GM12878 (cell line): ENCODE results near the gene TXNDC12. TPM values are rescaled to one million over a fixed set of nuclear protein-coding genes. Genes with fewer than 3 reads are reported as not detected.

ENCODE experiments used
- ATAC-seq: fragments of 200-7000 bp; cut with Tn5 transposase; 3 replicates; pipeline ENCODE4 v1.9.1; 2020; ENCODE audit warnings: mild to moderate bottlenecking, moderate library complexity
- BruUV-seq: library from RNA; stranded (reverse); fragments of 400-500 nt; replicated peaks from 2 replicates; lab custom pipeline; 2021; lab: Mats Ljungman, UMichigan
- CTCF ChIA-PET: fragments of 300-600 bp; sonication (Branson Sonifier 250); formaldehyde crosslinking; extraction: SDS; loops from one replicate; lab custom pipeline; 2021; ENCODE audit warnings: inconsistent platforms; lab: Yijun Ruan, JAX
- POLR2A ChIA-PET: fragments of 350-600 bp; formaldehyde crosslinking; extraction: SDS; loops from one replicate; lab custom pipeline; 2021; ENCODE audit warnings: inconsistent platforms; lab: Charles Lee
- RAD21 ChIA-PET: fragments of 300-600 bp; sonication (Branson Sonifier 250); formaldehyde crosslinking; loops from one replicate; lab custom pipeline; 2023; ENCODE audit warnings: antibody characterized with exemption; ENCODE audit not compliant: unreplicated experiment; lab: Charles Lee
- SMC1A ChIA-PET: fragments of 300-600 bp; sonication (Branson Sonifier 250); formaldehyde crosslinking; loops from one replicate; lab custom pipeline; 2023; ENCODE audit not compliant: unreplicated experiment, uncharacterized antibody; lab: Charles Lee
- DNase-seq: peaks from one replicate; pipeline ENCODE4 v3.0.0-alpha.2; 2011; ENCODE audit warnings: low read depth, low spot score
- FAIRE-seq: peaks from 3 replicates; lab custom pipeline; 2011; peaks lifted over from hg19 to GRCh38; lab: Jason Lieb, UNC
- H2AFZ ChIP-seq: 2 replicates; pipeline ENCODE4 v1.6.0; 2011; ENCODE audit warnings: low read depth, low read length, control low read depth; ENCODE audit not compliant: control insufficient read depth
- H3K27ac ChIP-seq: 2 replicates; pipeline ENCODE4 v1.5.1; 2011; ENCODE audit warnings: control low read depth; ENCODE audit not compliant: control insufficient read depth, insufficient read depth
- H3K27me3 ChIP-seq, 2 experiments: replicated peaks in 1 of 2; 2 replicates each; pipeline versions ENCODE4 v1.6.0 to v1.6.1; 2011; ENCODE audit warnings: low read length in 1 of 2; ENCODE audit not compliant: control insufficient read depth in 2 of 2, insufficient read depth in 2 of 2
- H3K36me3 ChIP-seq, 2 experiments: 2 replicates each; pipeline ENCODE4 v1.5.1; 2011; ENCODE audit warnings: low read length in 1 of 2; ENCODE audit not compliant: control insufficient read depth in 2 of 2, insufficient read depth in 2 of 2
- H3K4me1 ChIP-seq: 2 replicates; pipeline ENCODE4 v1.6.1; 2011; ENCODE audit warnings: mild to moderate bottlenecking, low read length, moderate library complexity, mixed read lengths; ENCODE audit not compliant: control insufficient read depth, insufficient read depth
- H3K4me2 ChIP-seq: 2 replicates; pipeline ENCODE4 v1.6.0; 2011; ENCODE audit warnings: control low read depth; ENCODE audit not compliant: control insufficient read depth, insufficient read depth
- H3K4me3 ChIP-seq: fragments of 200-600 bp; sonication (generic); 2 replicates; pipeline ENCODE4 v1.5.1; 2016
- H3K79me2 ChIP-seq: 2 replicates; pipeline ENCODE4 v1.6.0; 2011; ENCODE audit warnings: low read length; ENCODE audit not compliant: control insufficient read depth, insufficient read depth
- H3K9ac ChIP-seq: 2 replicates; pipeline ENCODE4 v1.8.0; 2011; ENCODE audit warnings: low read length, control low read depth, mixed read lengths; ENCODE audit not compliant: control insufficient read depth, insufficient read depth
- H3K9me3 ChIP-seq: replicated peaks from 3 replicates; pipeline ENCODE4 v1.5.1; 2011; ENCODE audit warnings: mild to moderate bottlenecking, low read length; ENCODE audit not compliant: control insufficient read depth, insufficient read depth
- H4K20me1 ChIP-seq: 2 replicates; pipeline ENCODE4 v1.6.0; 2011; ENCODE audit not compliant: control insufficient read depth, insufficient read depth
- ATF2 ChIP-seq: IDR thresholded peaks from 2 replicates; pipeline ENCODE4 v1.6.1; 2012; ENCODE audit warnings: low read length, inconsistent platforms
- DPF2 ChIP-seq: fragments of 450-650 bp; IDR thresholded peaks from 2 replicates; pipeline ENCODE4 v1.6.1; 2017; ENCODE audit warnings: mild to moderate bottlenecking
- EZH2 ChIP-seq: IDR thresholded peaks from 2 replicates; pipeline ENCODE4 v1.6.1; 2012; ENCODE audit warnings: low read depth, mild to moderate bottlenecking, control low read depth, inconsistent platforms, low read length, borderline replicate concordance; ENCODE audit not compliant: control insufficient read depth
- IKZF2 ChIP-seq, 2 experiments: fragments of 450-650 bp; IDR thresholded peaks; 2 replicates each; pipeline ENCODE4 v1.6.1; 2017; ENCODE audit warnings: mild to moderate bottlenecking in 2 of 2, moderate library complexity in 2 of 2
- JUNB ChIP-seq: IDR thresholded peaks from 2 replicates; pipeline ENCODE4 v1.6.1; 2016; ENCODE audit warnings: antibody characterized with exemption, mild to moderate bottlenecking
- KAT2A ChIP-seq: conservative IDR thresholded peaks from 2 replicates; pipeline ENCODE4 v1.6.1; 2011; ENCODE audit warnings: low read depth, low read length; ENCODE audit not compliant: control insufficient read depth
- NR2F1 ChIP-seq: fragments of 450-650 bp; conservative IDR thresholded peaks from 2 replicates; pipeline ENCODE4 v1.6.1; 2017; ENCODE audit warnings: mild to moderate bottlenecking
- PAX5 ChIP-seq: IDR thresholded peaks from 2 replicates; pipeline ENCODE4 v1.6.1; 2011; ENCODE audit warnings: low read depth, low read length, borderline replicate concordance
- RCOR1 ChIP-seq: conservative IDR thresholded peaks from 2 replicates; pipeline ENCODE4 v1.6.1; 2012; ENCODE audit warnings: low read depth, low read length, improper control_type of control experiment
- SP1 ChIP-seq: IDR thresholded peaks from one replicate; pipeline ENCODE4 v1.6.1; 2011; ENCODE audit warnings: low read depth, low read length
- TCF12 ChIP-seq: IDR thresholded peaks from 2 replicates; pipeline ENCODE4 v1.6.1; 2011; ENCODE audit warnings: low read depth, mild to moderate bottlenecking, low read length
- ZBTB11 ChIP-seq: fragments of 450-650 bp; formaldehyde crosslinking; IDR thresholded peaks from 2 replicates; pipeline ENCODE4 v1.5.0; 2022; ENCODE audit warnings: mild to moderate bottlenecking, missing genetic modification characterization
- ZNF217 ChIP-seq: fragments of 450-650 bp; IDR thresholded peaks from 2 replicates; pipeline ENCODE4 v1.6.1; 2017; ENCODE audit warnings: antibody characterized with exemption, mild to moderate bottlenecking
- WGBS: methylation state at CpG from one replicate; pipeline ENCODE4 v1.1.6; 2016; ENCODE audit warnings: low lambda C conversion rate; ENCODE audit not compliant: insufficient replicate concordance, insufficient coverage; ENCODE audit errors: missing lambda C conversion rate; 5-methylcytosine and 5-hydroxymethylcytosine counted together
- in situ Hi-C: fragments of 300-500 bp; cut with MboI; formaldehyde crosslinking; loops from 9 replicates; pipeline ENCODE4 v1.14.3; 2018; ENCODE audit warnings: mixed read lengths
- intact Hi-C: fragments of 100-400 bp; cut with micrococcal nuclease; formaldehyde crosslinking; loops from one replicate; pipeline ENCODE4 v1.14.2; 2022; ENCODE audit not compliant: unreplicated experiment
- polyA plus RNA-seq, 11 experiments: library from polyadenylated mRNA; depleted of rRNA in 4 of 11; unstranded in 6 of 11; stranded (reverse) in 5 of 11; fragments of >200 nt; fragmentation: Nextera tagmentation in 4 of 11; fragmentation: Illumina TruSeq in 1 of 11; extraction: Ambion mirVana in 4 of 11; extraction: Trizol in 1 of 11; gene quantifications; 1 replicate in 1 of 11; 2 replicates in 10 of 11; pipeline versions ENCODE4 v1.2.1 to v1.2.3, GENCODE V29; 2011 to 2016; ENCODE audit warnings: inconsistent platforms in 2 of 11, missing spikeins in 2 of 11, low read depth in 1 of 11
- total RNA-seq, 4 experiments: library from RNA; depleted of rRNA in 3 of 4; stranded (reverse); fragments of >200 nt in 3 of 4; fragmentation: Illumina TruSeq in 1 of 4; extraction: Trizol in 1 of 4; gene quantifications; 2 replicates each; pipeline versions ENCODE4 v1.2.1 to v1.2.3, GENCODE V29; 2013 to 2021
- TF ChIP-seq, protein P1 (sequence below): IDR thresholded peaks from 2 replicates; pipeline ENCODE4 v1.6.1; 2012; ENCODE audit warnings: improper control_type of control experiment, low read depth, low read length; ENCODE audit not compliant: insufficient replicate concordance

Gene TXNDC12
- total and polyA plus RNA-seq, 10 of the 15 experiments (the other 5 are each of a cell fraction or from before 2014, with no cell fraction given), result 6.7 to 41.7 (median 17.7) TPM

DNA sequence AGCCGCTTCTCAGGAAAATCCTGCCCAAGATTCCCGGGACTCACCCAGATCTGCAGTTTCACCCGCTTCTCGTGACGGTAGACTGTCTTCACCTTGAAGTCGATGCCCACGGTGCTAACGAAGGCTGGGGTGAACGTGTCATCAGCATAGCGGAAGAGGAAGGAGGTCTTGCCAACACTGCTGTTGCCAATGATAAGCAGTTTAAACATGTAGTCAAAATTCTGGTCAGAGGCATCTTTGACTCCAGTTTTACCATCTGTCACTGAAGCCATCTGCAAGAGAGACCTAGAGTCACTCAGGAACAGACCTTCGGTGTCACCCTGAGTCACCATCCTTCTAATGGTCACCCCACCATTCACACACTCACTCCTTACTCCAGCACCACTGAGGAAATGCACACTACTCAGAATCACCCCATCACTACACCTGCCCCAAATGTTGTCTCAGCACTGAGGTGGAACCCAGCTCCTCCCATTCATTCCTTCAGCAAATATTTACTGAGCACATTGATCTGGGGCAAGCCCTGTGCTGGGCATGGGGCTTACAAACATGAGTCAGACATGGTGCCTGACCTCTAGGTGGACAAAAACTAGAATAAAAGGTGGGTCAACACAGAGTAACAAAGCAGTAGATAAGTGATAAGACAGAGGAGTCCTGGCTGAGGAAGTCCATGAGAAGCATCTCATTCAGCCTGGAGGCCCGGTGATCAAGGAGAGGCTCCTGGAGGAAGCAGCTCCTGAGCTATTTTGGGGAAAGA, 78.0 kb downstream of the TXNDC12 start:
- Histone ChIP-seq H2AFZ (no peak overlapping the region), H4K20me1 (no peaks in the 10 kb centered on the region), H3K4me2 (no peak overlapping the region), H3K9me3 (no peaks in the 10 kb centered on the region), H3K4me1 (peaks cover 23% of the 10 kb centered on the region), H3K36me3 (no peaks in the 10 kb centered on the region), H3K4me3 (no peak overlapping the region), H3K79me2 (no peaks in the 10 kb centered on the region), H3K9ac (no peak overlapping the region), H3K27me3 (no peaks in the 10 kb centered on the region), H3K27ac (no peak overlapping the region)
- intact Hi-C loops, result no loop called here
- BruUV-seq, result no TSS peak
- ChIA-PET SMC1A (interaction anchor here (2.1 to 5.6 kb wide), 2 partner anchors 11 to 80 kb away, joined by 7 to 20 read pairs; no protein-coding TSS in a partner anchor), POLR2A (interaction anchor here (0.7 kb wide), 1 partner anchor 13 kb away, joined by 3 read pairs; no protein-coding TSS in a partner anchor), RAD21 (interaction anchor here (1.1 to 1.2 kb wide), 2 partner anchors 25 to 81 kb away, joined by 3 read pairs; no protein-coding TSS in a partner anchor), CTCF (no interaction called here)
- ATAC-seq (no peak), FAIRE-seq (no peak), DNase-seq (no peak)
- in situ Hi-C loops, result no loop called here
- WGBS, result 76% methylated on average over 12 of the region's 12 CpGs
- TF ChIP-seq TCF12 (no peak), EZH2 (no peak), ZBTB11 (CRISPR knock-in tag) (no peak), IKZF2 (IDR thresholded peaks at IDR 0.05) (no peak), RCOR1 (no peak), SP1 (no peak), NR2F1 (no peak), DPF2 (no peak), KAT2A (no peak), ZNF217 (no peak), JUNB (no peak), PAX5 (no peak), ATF2 (no peak)
- TF ChIP-seq, protein P1, sequence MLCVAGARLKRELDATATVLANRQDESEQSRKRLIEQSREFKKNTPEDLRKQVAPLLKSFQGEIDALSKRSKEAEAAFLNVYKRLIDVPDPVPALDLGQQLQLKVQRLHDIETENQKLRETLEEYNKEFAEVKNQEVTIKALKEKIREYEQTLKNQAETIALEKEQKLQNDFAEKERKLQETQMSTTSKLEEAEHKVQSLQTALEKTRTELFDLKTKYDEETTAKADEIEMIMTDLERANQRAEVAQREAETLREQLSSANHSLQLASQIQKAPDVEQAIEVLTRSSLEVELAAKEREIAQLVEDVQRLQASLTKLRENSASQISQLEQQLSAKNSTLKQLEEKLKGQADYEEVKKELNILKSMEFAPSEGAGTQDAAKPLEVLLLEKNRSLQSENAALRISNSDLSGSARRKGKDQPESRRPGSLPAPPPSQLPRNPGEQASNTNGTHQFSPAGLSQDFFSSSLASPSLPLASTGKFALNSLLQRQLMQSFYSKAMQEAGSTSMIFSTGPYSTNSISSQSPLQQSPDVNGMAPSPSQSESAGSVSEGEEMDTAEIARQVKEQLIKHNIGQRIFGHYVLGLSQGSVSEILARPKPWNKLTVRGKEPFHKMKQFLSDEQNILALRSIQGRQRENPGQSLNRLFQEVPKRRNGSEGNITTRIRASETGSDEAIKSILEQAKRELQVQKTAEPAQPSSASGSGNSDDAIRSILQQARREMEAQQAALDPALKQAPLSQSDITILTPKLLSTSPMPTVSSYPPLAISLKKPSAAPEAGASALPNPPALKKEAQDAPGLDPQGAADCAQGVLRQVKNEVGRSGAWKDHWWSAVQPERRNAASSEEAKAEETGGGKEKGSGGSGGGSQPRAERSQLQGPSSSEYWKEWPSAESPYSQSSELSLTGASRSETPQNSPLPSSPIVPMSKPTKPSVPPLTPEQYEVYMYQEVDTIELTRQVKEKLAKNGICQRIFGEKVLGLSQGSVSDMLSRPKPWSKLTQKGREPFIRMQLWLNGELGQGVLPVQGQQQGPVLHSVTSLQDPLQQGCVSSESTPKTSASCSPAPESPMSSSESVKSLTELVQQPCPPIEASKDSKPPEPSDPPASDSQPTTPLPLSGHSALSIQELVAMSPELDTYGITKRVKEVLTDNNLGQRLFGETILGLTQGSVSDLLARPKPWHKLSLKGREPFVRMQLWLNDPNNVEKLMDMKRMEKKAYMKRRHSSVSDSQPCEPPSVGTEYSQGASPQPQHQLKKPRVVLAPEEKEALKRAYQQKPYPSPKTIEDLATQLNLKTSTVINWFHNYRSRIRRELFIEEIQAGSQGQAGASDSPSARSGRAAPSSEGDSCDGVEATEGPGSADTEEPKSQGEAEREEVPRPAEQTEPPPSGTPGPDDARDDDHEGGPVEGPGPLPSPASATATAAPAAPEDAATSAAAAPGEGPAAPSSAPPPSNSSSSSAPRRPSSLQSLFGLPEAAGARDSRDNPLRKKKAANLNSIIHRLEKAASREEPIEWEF, result no peak
